ENCODE data around the gene RPP25L.

GRCh38 chr9:34600908-34601307 lies 11.0 kb downstream of the RPP25L start:
- TF ChIP-seq TARDBP (IDR thresholded peaks at IDR 0.05) (no peak), SUZ12 (IDR thresholded peaks at IDR 0.05) (no peak), BHLHE40 (IDR thresholded peaks at IDR 0.05; ENCODE audit: borderline replicate concordance) (no peak), ELF4 (IDR thresholded peaks at IDR 0.05) (no peak), FOXA1 (IDR thresholded peaks at IDR 0.05) (no peak), FOXK2 (IDR thresholded peaks at IDR 0.05) (no peak), ZNF384 (IDR thresholded peaks at IDR 0.05) (no peak), NFRKB (IDR thresholded peaks at IDR 0.05) (no peak), LEF1 (IDR thresholded peaks at IDR 0.05; ENCODE audit: borderline replicate concordance) (no peak), SP1 (IDR thresholded peaks at IDR 0.05) (no peak)
